ENCODE data around the gene PTGS2.

PTGS2 gene

GRCh38 chr1:186634511-186634910 lies 45.7 kb downstream of the PTGS2 start:
- ChIA-PET POLR2A (interaction anchor here (0.7 kb wide), 1 partner anchor 8 kb away, joined by 4 read pairs; no protein-coding TSS in a partner anchor), CTCF (interaction anchor here (0.6 to 1.4 kb wide), 4 partner anchors 8 to 1382 kb away, joined by 3 to 4 read pairs (median 4); no protein-coding TSS in a partner anchor)
- Histone ChIP-seq H3K9me3 (ENCODE audit: control insufficient read depth, insufficient read depth, low read depth, low read length) (no peaks in the 10 kb centered on the region), H3K4me3 (ENCODE audit: low read depth, low read length) (no peak overlapping the region), H3K4me1 (ENCODE audit: control insufficient read depth, insufficient read depth, low read length) (no peaks in the 10 kb centered on the region), H3K27ac (ENCODE audit: extremely low read depth, low read depth, low read length) (no peak overlapping the region), H3K36me3 (ENCODE audit: control insufficient read depth in 2 of 2, insufficient read depth in 1 of 2, low read length in 2 of 2) (no peaks in the 10 kb centered on the region)
- no peak for TF ChIP-seq ZNF776 (tag by site-specific recombination; IDR thresholded peaks at IDR 0.05; ENCODE audit: borderline replicate concordance)
- no peak for TF ChIP-seq PRDM2 (tag by site-specific recombination; IDR thresholded peaks at IDR 0.05; ENCODE audit: borderline replicate concordance)
- TF ChIP-seq ZNF274 (IDR thresholded peaks at IDR 0.05; ENCODE audit: low read length) = no peak
- TF ChIP-seq ZNF274 (tag by site-specific recombination; IDR thresholded peaks at IDR 0.05; ENCODE audit: borderline replicate concordance) = no peak
- TF ChIP-seq ZNF561 (tag by site-specific recombination; IDR thresholded peaks at IDR 0.05; ENCODE audit: borderline replicate concordance) = no peak
- no peak for TF ChIP-seq ZXDB (tag by site-specific recombination; IDR thresholded peaks at IDR 0.05)
- TF ChIP-seq ZNF140 (tag by site-specific recombination; IDR thresholded peaks at IDR 0.05) = no peak
- TF ChIP-seq, protein P1, sequence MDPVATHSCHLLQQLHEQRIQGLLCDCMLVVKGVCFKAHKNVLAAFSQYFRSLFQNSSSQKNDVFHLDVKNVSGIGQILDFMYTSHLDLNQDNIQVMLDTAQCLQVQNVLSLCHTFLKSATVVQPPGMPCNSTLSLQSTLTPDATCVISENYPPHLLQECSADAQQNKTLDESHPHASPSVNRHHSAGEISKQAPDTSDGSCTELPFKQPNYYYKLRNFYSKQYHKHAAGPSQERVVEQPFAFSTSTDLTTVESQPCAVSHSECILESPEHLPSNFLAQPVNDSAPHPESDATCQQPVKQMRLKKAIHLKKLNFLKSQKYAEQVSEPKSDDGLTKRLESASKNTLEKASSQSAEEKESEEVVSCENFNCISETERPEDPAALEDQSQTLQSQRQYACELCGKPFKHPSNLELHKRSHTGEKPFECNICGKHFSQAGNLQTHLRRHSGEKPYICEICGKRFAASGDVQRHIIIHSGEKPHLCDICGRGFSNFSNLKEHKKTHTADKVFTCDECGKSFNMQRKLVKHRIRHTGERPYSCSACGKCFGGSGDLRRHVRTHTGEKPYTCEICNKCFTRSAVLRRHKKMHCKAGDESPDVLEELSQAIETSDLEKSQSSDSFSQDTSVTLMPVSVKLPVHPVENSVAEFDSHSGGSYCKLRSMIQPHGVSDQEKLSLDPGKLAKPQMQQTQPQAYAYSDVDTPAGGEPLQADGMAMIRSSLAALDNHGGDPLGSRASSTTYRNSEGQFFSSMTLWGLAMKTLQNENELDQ (tag by site-specific recombination; IDR thresholded peaks at IDR 0.05; ENCODE audit: low read depth) = no peak
- no peak for TF ChIP-seq GLI2 (tag by site-specific recombination; IDR thresholded peaks at IDR 0.05; ENCODE audit: borderline replicate concordance, low read depth)
- no peak for TF ChIP-seq ZNF404 (tag by site-specific recombination; IDR thresholded peaks at IDR 0.05)
- TF ChIP-seq, protein P2, sequence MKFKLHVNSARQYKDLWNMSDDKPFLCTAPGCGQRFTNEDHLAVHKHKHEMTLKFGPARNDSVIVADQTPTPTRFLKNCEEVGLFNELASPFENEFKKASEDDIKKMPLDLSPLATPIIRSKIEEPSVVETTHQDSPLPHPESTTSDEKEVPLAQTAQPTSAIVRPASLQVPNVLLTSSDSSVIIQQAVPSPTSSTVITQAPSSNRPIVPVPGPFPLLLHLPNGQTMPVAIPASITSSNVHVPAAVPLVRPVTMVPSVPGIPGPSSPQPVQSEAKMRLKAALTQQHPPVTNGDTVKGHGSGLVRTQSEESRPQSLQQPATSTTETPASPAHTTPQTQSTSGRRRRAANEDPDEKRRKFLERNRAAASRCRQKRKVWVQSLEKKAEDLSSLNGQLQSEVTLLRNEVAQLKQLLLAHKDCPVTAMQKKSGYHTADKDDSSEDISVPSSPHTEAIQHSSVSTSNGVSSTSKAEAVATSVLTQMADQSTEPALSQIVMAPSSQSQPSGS (tag by site-specific recombination; IDR thresholded peaks at IDR 0.05; ENCODE audit: low read depth) = no peak
- TF ChIP-seq ZNF654 (tag by site-specific recombination; IDR thresholded peaks at IDR 0.05; ENCODE audit: low read depth) = no peak
- TF ChIP-seq, protein P3, sequence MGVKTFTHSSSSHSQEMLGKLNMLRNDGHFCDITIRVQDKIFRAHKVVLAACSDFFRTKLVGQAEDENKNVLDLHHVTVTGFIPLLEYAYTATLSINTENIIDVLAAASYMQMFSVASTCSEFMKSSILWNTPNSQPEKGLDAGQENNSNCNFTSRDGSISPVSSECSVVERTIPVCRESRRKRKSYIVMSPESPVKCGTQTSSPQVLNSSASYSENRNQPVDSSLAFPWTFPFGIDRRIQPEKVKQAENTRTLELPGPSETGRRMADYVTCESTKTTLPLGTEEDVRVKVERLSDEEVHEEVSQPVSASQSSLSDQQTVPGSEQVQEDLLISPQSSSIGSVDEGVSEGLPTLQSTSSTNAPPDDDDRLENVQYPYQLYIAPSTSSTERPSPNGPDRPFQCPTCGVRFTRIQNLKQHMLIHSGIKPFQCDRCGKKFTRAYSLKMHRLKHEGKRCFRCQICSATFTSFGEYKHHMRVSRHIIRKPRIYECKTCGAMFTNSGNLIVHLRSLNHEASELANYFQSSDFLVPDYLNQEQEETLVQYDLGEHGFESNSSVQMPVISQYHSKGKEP (tag by site-specific recombination; IDR thresholded peaks at IDR 0.05) = no peak
- no peak for TF ChIP-seq FEZF1 (tag by site-specific recombination; IDR thresholded peaks at IDR 0.05)
- TF ChIP-seq MYNN (tag by site-specific recombination; IDR thresholded peaks at IDR 0.05; ENCODE audit: borderline replicate concordance) = no peak
- TF ChIP-seq ZNF221 (tag by site-specific recombination; IDR thresholded peaks at IDR 0.05; ENCODE audit: borderline replicate concordance) = no peak
- TF ChIP-seq ZBTB10 (tag by site-specific recombination; IDR thresholded peaks at IDR 0.05) = no peak
